ENCODE data around the gene PCMT1.

PCMT1 gene

DNA sequence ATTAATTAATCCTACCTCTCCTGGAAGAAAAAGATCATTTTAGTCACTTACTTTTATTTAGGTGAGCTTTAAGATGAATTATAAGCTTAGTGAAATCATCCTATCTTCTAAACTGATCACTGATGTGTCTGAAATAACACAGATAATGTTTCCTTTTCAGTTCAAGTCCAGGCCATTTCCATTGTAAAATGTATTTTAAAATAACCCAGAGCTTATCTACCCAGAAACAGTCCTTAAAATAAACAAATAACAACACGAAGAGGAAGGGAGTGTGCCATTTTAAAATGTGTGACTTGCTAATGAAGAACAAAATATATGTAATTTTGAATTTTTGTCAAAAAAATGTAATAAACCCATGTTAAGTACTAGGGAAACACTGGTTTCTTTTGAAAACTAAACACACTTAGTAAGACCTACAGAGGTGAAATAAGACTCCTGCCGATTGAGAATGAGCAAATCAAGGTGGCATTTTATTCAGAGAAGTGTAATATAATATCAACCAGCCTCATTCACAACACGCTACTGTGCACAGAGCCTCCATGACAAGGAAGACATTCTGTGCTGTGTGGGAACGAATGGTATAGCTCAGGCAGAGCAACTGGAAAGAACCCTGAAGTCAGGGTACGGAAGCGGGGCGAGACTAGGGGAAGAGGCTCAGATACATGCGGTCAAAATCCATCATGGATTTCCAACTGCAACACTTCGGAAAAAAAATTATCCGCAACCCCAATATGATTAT is 106.9 kb downstream of the PCMT1 start:
- DNase-seq = no peak

DNA sequence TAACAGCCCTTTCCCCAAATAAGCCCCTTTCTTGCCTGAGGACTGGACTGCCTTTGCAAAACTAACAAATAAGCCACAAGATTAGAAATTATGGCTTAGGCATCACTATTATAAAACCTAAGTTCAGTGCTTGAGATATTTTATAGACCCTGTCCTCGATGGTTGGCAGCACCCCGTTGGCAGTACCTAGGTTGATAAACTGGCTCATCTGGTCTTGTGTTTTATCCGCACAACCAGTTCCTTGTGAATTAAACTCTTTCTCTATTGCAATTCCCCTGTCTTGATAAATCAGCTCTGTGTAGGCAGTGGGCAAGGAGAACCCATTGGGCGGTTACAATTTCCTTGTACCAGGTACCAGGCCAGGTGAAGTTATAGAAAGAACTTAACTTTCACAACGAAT is 108.0 kb downstream of the PCMT1 start:
- DNase-seq = no peak

DNA sequence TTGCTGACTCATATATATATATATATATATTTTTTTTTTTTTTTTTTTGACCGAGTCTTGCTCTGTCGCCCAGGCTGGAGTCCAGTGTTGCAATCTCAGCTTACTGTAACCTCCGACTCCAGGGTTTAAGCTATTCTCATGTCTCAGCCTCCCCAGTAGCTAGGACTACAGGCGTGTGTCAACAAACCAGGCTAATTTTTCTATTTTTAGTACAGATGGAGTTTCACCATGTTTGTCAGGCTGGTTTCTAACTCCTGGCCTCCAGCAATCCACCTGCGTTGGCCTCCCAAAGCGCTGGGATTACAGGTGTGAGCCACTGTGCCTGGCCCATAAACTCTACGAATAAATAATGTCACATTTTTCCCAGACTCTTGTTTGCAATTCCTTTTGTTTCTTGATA is 109.8 kb downstream of the PCMT1 start:
- DNase-seq = no peak

GRCh38 chr6:149859938-149860337 is 110.4 kb downstream of the PCMT1 start:
- DNase-seq = no peak

GRCh38 chr6:149860513-149860833 is 110.9 kb downstream of the PCMT1 start:
- DNase-seq = no peak

Data from CD4-positive, alpha-beta T cell treated with Interleukin-10 for 1 hour (primary cell).